SU-DHL-6 (cell line): Measurements from ENCODE around the gene UHRF1.
A peak's percentile ranks its signal among the peaks of the same experiment; 100 is the strongest.

Experiments used
- H2AFZ ChIP-seq: fragments of 200-600 bp; sonication (generic); 2 replicates; pipeline ENCODE4 v1.6.1; 2014; ENCODE audit warnings: low read depth, mild to moderate bottlenecking, moderate library complexity, mixed read lengths, antibody characterized with exemption, low read length; ENCODE audit not compliant: severe bottlenecking
- H3F3A ChIP-seq: fragments of 200-600 bp; shearing (Covaris generic); 2 replicates; pipeline ENCODE4 v1.6.0; 2016; ENCODE audit warnings: antibody characterized with exemption, mild to moderate bottlenecking; ENCODE audit not compliant: insufficient read depth
- H3K27ac ChIP-seq: fragments of 200-600 bp; sonication (generic); 2 replicates; pipeline ENCODE4 v1.5.1; 2016; ENCODE audit warnings: low read depth, mild to moderate bottlenecking, low read length, moderate library complexity, mixed read lengths
- H3K27me3 ChIP-seq: fragments of 200-600 bp; sonication (generic), shearing (Covaris generic); 2 replicates; pipeline ENCODE4 v1.6.0; 2014; ENCODE audit warnings: mild to moderate bottlenecking, low read length
- H3K36me3 ChIP-seq: fragments of 200-600 bp; sonication (generic); 2 replicates; pipeline ENCODE4 v1.6.1; 2014; ENCODE audit warnings: mild to moderate bottlenecking, low read length, mixed read lengths
- H3K4me2 ChIP-seq: fragments of 300-600, 200-600 bp; shearing (Covaris generic), sonication (generic); 2 replicates; pipeline ENCODE4 v1.6.0; 2014; ENCODE audit warnings: low read length, low read depth, mild to moderate bottlenecking; ENCODE audit not compliant: poor library complexity, severe bottlenecking
- H3K4me3 ChIP-seq: fragments of 200-600 bp; sonication (generic); 2 replicates; pipeline ENCODE4 v1.5.1; 2014; ENCODE audit warnings: antibody characterized with exemption, low read length, mild to moderate bottlenecking, mixed read lengths; ENCODE audit not compliant: insufficient read depth, poor library complexity, severe bottlenecking
- H3K79me2 ChIP-seq: fragments of 200-600 bp; sonication (generic); 2 replicates; pipeline ENCODE4 v1.6.1; 2014; ENCODE audit warnings: mild to moderate bottlenecking, low read length, moderate library complexity; ENCODE audit not compliant: insufficient read depth
- H3K9ac ChIP-seq: fragments of 200-600 bp; sonication (generic); 2 replicates; pipeline ENCODE4 v1.7.0; 2014; ENCODE audit warnings: mild to moderate bottlenecking, low read length
- H3K9me2 ChIP-seq: fragments of 200-600 bp; sonication (generic); replicated peaks from 2 replicates; pipeline ENCODE4 v1.6.1; 2014; ENCODE audit warnings: low read length; ENCODE audit not compliant: insufficient read depth
- H3K9me3 ChIP-seq: fragments of 200-600 bp; sonication (generic); 2 replicates; pipeline ENCODE4 v1.6.1; 2014; ENCODE audit warnings: low read length, mixed read lengths; ENCODE audit not compliant: insufficient read depth
- H4K20me1 ChIP-seq: fragments of 200-600 bp; sonication (generic); 2 replicates; pipeline ENCODE4 v1.6.1; 2014; ENCODE audit warnings: low read depth, mild to moderate bottlenecking, antibody characterized with exemption, low read length, moderate library complexity, mixed read lengths
- CTCF ChIP-seq: fragments of 200-600 bp; sonication (generic); IDR thresholded peaks from one replicate; pipeline ENCODE4 v1.5.1; 2017; ENCODE audit warnings: antibody characterized with exemption, mild to moderate bottlenecking, low read length, moderate library complexity; ENCODE audit not compliant: insufficient read depth, poor library complexity, severe bottlenecking
- EZH2phosphoT487 ChIP-seq: fragments of 200-600 bp; sonication (generic), shearing (Covaris generic); conservative IDR thresholded peaks from 2 replicates; pipeline ENCODE4 v1.6.1; 2018; ENCODE audit warnings: mild to moderate bottlenecking, antibody characterized with exemption, low read length, moderate library complexity, mixed read lengths

The UHRF1 gene

GRCh38 chr19:4980067-4980466, 70.8 kb downstream of the UHRF1 start:
- no peaks in the 10 kb centered on the region for H3K9me3 ChIP-seq
- no peak overlapping the region for H3K4me2 ChIP-seq
- TF ChIP-seq CTCF (no peak), EZH2phosphoT487 (no peak)
- H2AFZ ChIP-seq, result no peak overlapping the region
- no peak overlapping the region for H3K27ac ChIP-seq
- no peaks in the 10 kb centered on the region for H3F3A ChIP-seq
- H3K27me3 ChIP-seq, result no peaks in the 10 kb centered on the region
- no peaks in the 10 kb centered on the region for H3K9me2 ChIP-seq
- peaks cover 10% of the 10 kb centered on the region for H3K79me2 ChIP-seq
- no peaks in the 10 kb centered on the region for H3K36me3 ChIP-seq
- no peak overlapping the region for H3K4me3 ChIP-seq
- peaks cover 7% of the 10 kb centered on the region; the same call in 1 of the 2 replicates for H4K20me1 ChIP-seq
- no peak overlapping the region for H3K9ac ChIP-seq

GRCh38 chr19:4980838-4981680, 71.8 kb downstream of the UHRF1 start:
- no peak overlapping the region for H3K4me3 ChIP-seq
- no peaks in the 10 kb centered on the region for H3K36me3 ChIP-seq
- H3K4me2 ChIP-seq, result peak overlapping the region; percentile 7
- H2AFZ ChIP-seq, result no peak overlapping the region
- no peaks in the 10 kb centered on the region for H3K9me3 ChIP-seq
- H3K9me2 ChIP-seq, result no peaks in the 10 kb centered on the region
- no peaks in the 10 kb centered on the region for H3K27me3 ChIP-seq
- H3K27ac ChIP-seq, result peak overlapping the region; percentile 47
- no peak overlapping the region for H3K9ac ChIP-seq
- TF ChIP-seq EZH2phosphoT487, result no peak
- TF ChIP-seq CTCF, result no peak
- H3F3A ChIP-seq, result no peaks in the 10 kb centered on the region
- H3K79me2 ChIP-seq, result peaks cover 10% of the 10 kb centered on the region; the same call in 1 of the 2 replicates
- H4K20me1 ChIP-seq, result peaks cover 7% of the 10 kb centered on the region; the same call in 1 of the 2 replicates

GRCh38 chr19:4981681-4981958, 72.3 kb downstream of the UHRF1 start:
- no peak overlapping the region for H3K4me2 ChIP-seq

More at GRCh38 chr19:4981681-4981958, 72.3 kb downstream of the UHRF1 start:
- Histone ChIP-seq H3K9me3 (no peaks in the 10 kb centered on the region), H3K27ac (peak overlapping the region; percentile 47; the same call in 1 of the 2 replicates), H3K4me3 (no peak overlapping the region), H3K79me2 (peaks cover 10% of the 10 kb centered on the region; the same call in 1 of the 2 replicates), H3K27me3 (no peaks in the 10 kb centered on the region), H2AFZ (no peak overlapping the region), H4K20me1 (peaks cover 7% of the 10 kb centered on the region; the same call in 1 of the 2 replicates), H3K9me2 (no peaks in the 10 kb centered on the region), H3K9ac (no peak overlapping the region), H3F3A (no peaks in the 10 kb centered on the region), H3K36me3 (no peaks in the 10 kb centered on the region)
- TF ChIP-seq CTCF (no peak), EZH2phosphoT487 (no peak)
